HG03280 (cell line): ENCODE data around the gene EDA.

Experiments
- ATAC-seq: cut with Tn5 transposase; IDR thresholded peaks from one replicate; pipeline ENCODE4 v1.9.1; 2021; ENCODE audit warnings: mild to moderate bottlenecking, moderate library complexity; ENCODE audit not compliant: unreplicated experiment

The EDA gene

GRCh38 chrX:70022616-70023015, 406.7 kb downstream of the EDA start:
- no peak for ATAC-seq

GRCh38 chrX:70025464-70025863, 409.6 kb downstream of the EDA start:
- ATAC-seq: no peak

GRCh38 chrX:70026112-70026850, 410.4 kb downstream of the EDA start:
- no peak for ATAC-seq

- ATAC-seq: no peak
Measured at GRCh38 chrX:70026851-70027200, 410.9 kb downstream of the EDA start.

GRCh38 chrX:70029863-70030262, 413.9 kb downstream of the EDA start:
- no peak for ATAC-seq

- ATAC-seq: peak; percentile 82
Measured at GRCh38 chrX:70030301-70030767, 414.4 kb downstream of the EDA start.

GRCh38 chrX:70032792-70033191, 416.9 kb downstream of the EDA start:
- ATAC-seq: no peak

GRCh38 chrX:70033348-70034051, 417.6 kb downstream of the EDA start:
- ATAC-seq: no peak

GRCh38 chrX:70034646-70035045, 418.7 kb downstream of the EDA start:
- ATAC-seq: no peak

GRCh38 chrX:70038515-70038914, 422.6 kb downstream of the EDA start:
- no peak for ATAC-seq

- ATAC-seq: no peak
Measured at GRCh38 chrX:70038951-70039350, 423.0 kb downstream of the EDA start.

- no peak for ATAC-seq
Measured at GRCh38 chrX:70039758-70040157, 423.8 kb downstream of the EDA start.

GRCh38 chrX:70041993-70042392, 426.1 kb downstream of the EDA start:
- no peak for ATAC-seq

GRCh38 chrX:70042399-70043371, 426.8 kb downstream of the EDA start:
- ATAC-seq: no peak

GRCh38 chrX:70043685-70044084, 427.8 kb downstream of the EDA start:
- ATAC-seq: no peak

- no peak for ATAC-seq
Measured at GRCh38 chrX:70044541-70045245, 428.8 kb downstream of the EDA start.

GRCh38 chrX:70046978-70047377, 431.1 kb downstream of the EDA start:
- no peak for ATAC-seq

- no peak for ATAC-seq
Measured at GRCh38 chrX:70049406-70049805, 433.5 kb downstream of the EDA start.

GRCh38 chrX:70049925-70050324, 434.0 kb downstream of the EDA start, which contains the start of gene AWAT2:
Gene AWAT2, minus strand, starts transcription at chrX:70049938. Its CDS starts 6 bp downstream, at chrX:70049932.
- ATAC-seq: no peak

- ATAC-seq: no peak
Measured at GRCh38 chrX:70052895-70053615, 437.1 kb downstream of the EDA start.
